HCT116 (cell line): ENCODE measurements around the gene EN2.

ENCODE experiments used
- CEBPB ChIP-seq: IDR thresholded peaks from 2 replicates; pipeline ENCODE4 v1.6.1; 2012; ENCODE audit warnings: low read depth
- CTCF ChIP-seq, 3 experiments: fragments of 200-600 bp in 1 of 3; sonication (generic) in 1 of 3; IDR thresholded peaks in 2 of 3; conservative IDR thresholded peaks in 1 of 3; 2 replicates each; pipeline ENCODE4 v1.5.1; 2012 to 2017; ENCODE audit warnings: low read depth in 2 of 3, low read length in 2 of 3, antibody characterized with exemption in 1 of 3, borderline replicate concordance in 1 of 3, control low read depth in 1 of 3, mild to moderate bottlenecking in 1 of 3, mixed read lengths in 1 of 3, mixed run types in 1 of 3, moderate library complexity in 1 of 3; ENCODE audit not compliant: insufficient read depth in 1 of 3
- POLR2AphosphoS5 ChIP-seq: IDR thresholded peaks from 2 replicates; pipeline ENCODE4 v1.6.1; 2011; ENCODE audit warnings: mild to moderate bottlenecking, low read depth, low read length, moderate library complexity
- RAD21 ChIP-seq: IDR thresholded peaks from 2 replicates; pipeline ENCODE4 v1.6.1; 2012; ENCODE audit warnings: low read depth, mild to moderate bottlenecking
- TF ChIP-seq, protein P1 (sequence below): IDR thresholded peaks from 2 replicates; pipeline ENCODE4 v1.6.1; 2012

- TF ChIP-seq, protein P1, sequence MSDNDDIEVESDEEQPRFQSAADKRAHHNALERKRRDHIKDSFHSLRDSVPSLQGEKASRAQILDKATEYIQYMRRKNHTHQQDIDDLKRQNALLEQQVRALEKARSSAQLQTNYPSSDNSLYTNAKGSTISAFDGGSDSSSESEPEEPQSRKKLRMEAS: no peak
- TF ChIP-seq CEBPB: no peak
- no peak for TF ChIP-seq RAD21
- no peak for TF ChIP-seq POLR2AphosphoS5
- TF ChIP-seq CTCF (IDR thresholded peaks at IDR 0.05 in 2 of 3, conservative IDR thresholded peaks at IDR 0.05 in 1 of 3; ENCODE audit: borderline replicate concordance in 1 of 3, insufficient read depth in 1 of 3, low read depth in 2 of 3, low read length in 2 of 3): no peak
These were observed 11.6 kb downstream of the EN2 start for GRCh38 chr7:155469311-155470185.
